Right lobe of liver (tissue), 6 donors: ENCODE measurements around the gene C10orf67. TPM values are rescaled to one million over a fixed set of nuclear protein-coding genes. Genes with fewer than 3 reads are reported as not detected.

Source experiments
- ATAC-seq, 4 donors: fragments of 200-7000 bp; cut with Tn5 transposase; one replicate each; pipeline ENCODE4 v1.9.1; 2020; ENCODE audit warnings: mild to moderate bottlenecking in 4 of 4, moderate library complexity in 4 of 4
- DNase-seq, 3 donors: peaks; one replicate each; pipeline ENCODE4 v3.0.0-alpha.2; 2020
- H3K27ac ChIP-seq, 3 donors: fragments of 200-600 bp; one replicate each; pipeline ENCODE4 v1.8.0; 2022
- H3K27me3 ChIP-seq, 2 donors: fragments of 200-600 bp; one replicate each; pipeline ENCODE4 v1.8.0; 2022
- H3K36me3 ChIP-seq, 4 donors: fragments of 200-600 bp; sonication (generic) in 1 of 4; one replicate each; pipeline versions ENCODE4 v1.5.1 to v1.8.0; 2017 to 2022; ENCODE audit warnings: control low read depth in 1 of 4
- H3K4me1 ChIP-seq, 4 donors: fragments of 200-600 bp; sonication (generic) in 1 of 4; one replicate each; pipeline versions ENCODE4 v1.5.1 to v1.8.0; 2017 to 2022; ENCODE audit warnings: control low read depth in 1 of 4
- H3K4me3 ChIP-seq, 3 donors: fragments of 200-600 bp; one replicate each; pipeline ENCODE4 v1.8.0; 2022
- H3K9me3 ChIP-seq, 4 donors: fragments of 200-600 bp; sonication (generic) in 1 of 4; one replicate each; pipeline versions ENCODE4 v1.5.1 to v1.8.0; 2017 to 2022; ENCODE audit warnings: control low read depth in 1 of 4
- CTCF ChIP-seq, 4 donors: fragments of 200-600 bp in 3 of 4; fragments of 450-650 bp in 1 of 4; IDR thresholded peaks; one replicate each; pipeline versions ENCODE4 v1.5.1 to v1.8.0; 2016 to 2022; ENCODE audit warnings: antibody characterized with exemption in 4 of 4, mild to moderate bottlenecking in 2 of 4
- POLR2A ChIP-seq: fragments of 450-650 bp; IDR thresholded peaks from one replicate; pipeline ENCODE4 v1.6.1; 2017; ENCODE audit warnings: antibody characterized with exemption, mild to moderate bottlenecking
- WGBS: methylation state at CpG from one replicate; pipeline ENCODE4 v1.1.6; 2018; ENCODE audit warnings: low coverage, low lambda C conversion rate; ENCODE audit not compliant: insufficient coverage; ENCODE audit errors: missing lambda C conversion rate; 5-methylcytosine and 5-hydroxymethylcytosine counted together
- intact Hi-C, 2 donors: fragments of 100-400 bp; cut with DNase I; formaldehyde crosslinking; loops; one replicate each; pipeline versions ENCODE4 v1.11.2 to v1.14.1; 2022
- total RNA-seq, 6 experiments: library from RNA; depleted of rRNA in 2 of 6; stranded (reverse); fragments of >200 nt in 2 of 6; fragmentation: NEBNext Ultra II Directional in 3 of 6; extraction: Animal tissue kit (Norgen Biotek cat#: 25700) in 3 of 6; gene quantifications; one replicate each; pipeline versions ENCODE4 v1.1.0 to v1.2.4, GENCODE V29; 2016 to 2023
- donor health status: DM: no; HTN: yes; CAD: no.
- donor health status: DM: no; HTN: no; CAD: no.
- donor health status: DM: no; HTN: no; CAD: no.
- donor health status: DM: no; HTN: yes; CAD: no.
- donor health status: DM: no; HTN: yes; CAD: no.

Gene C10orf67
- total RNA-seq, 6 experiments from 2014 or later: not detected

GRCh38 chr10:23330948-23331347 is 13.6 kb downstream of the C10orf67 start:
- Histone ChIP-seq H3K27ac (no peak overlapping the region), H3K36me3 (no peaks in the 10 kb centered on the region), H3K4me3 (no peak overlapping the region), H3K27me3 (no peaks in the 10 kb centered on the region), H3K9me3 (no peaks in the 10 kb centered on the region), H3K4me1 (peaks cover 0 to 8% (median 0%) of the 10 kb centered on the region in 4 donors)
- TF ChIP-seq CTCF (IDR thresholded peaks at IDR 0.05) (no peak), POLR2A (no peak)
- DNase-seq (no peak), ATAC-seq (no peak)
- intact Hi-C loops: no loop called here
- WGBS: 75% methylated on average over 7 of the region's 7 CpGs

GRCh38 chr10:23326544-23327307 is 17.9 kb downstream of the C10orf67 start:
- TF ChIP-seq CTCF (IDR thresholded peaks at IDR 0.05): no peak
- no peak for TF ChIP-seq POLR2A
- WGBS: 29% methylated on average over 5 of the region's 5 CpGs
- DNase-seq (no peak), ATAC-seq (peak in 3 of 4 donors; percentile 68 to 85 (median 69))
- intact Hi-C loops: no loop called here
- peak overlapping the region in 2 of 3 donors; percentile 3 to 17 for H3K4me3 ChIP-seq
- no peaks in the 10 kb centered on the region for H3K36me3 ChIP-seq
- peaks cover 0 to 8% (median 0%) of the 10 kb centered on the region in 4 donors for H3K4me1 ChIP-seq
- H3K27me3 ChIP-seq: no peaks in the 10 kb centered on the region
- no peak overlapping the region for H3K27ac ChIP-seq
- no peaks in the 10 kb centered on the region for H3K9me3 ChIP-seq

- no peak overlapping the region for H3K27ac ChIP-seq
- intact Hi-C loops: no loop called here
- no peaks in the 10 kb centered on the region for H3K36me3 ChIP-seq
- peaks cover 0 to 12% (median 0%) of the 10 kb centered on the region in 4 donors for H3K4me1 ChIP-seq
- WGBS: 83% methylated on average over 1 of the region's 1 CpG
- ATAC-seq: peak; percentile 25 to 69 (median 64)
- no peaks in the 10 kb centered on the region for H3K9me3 ChIP-seq
- TF ChIP-seq POLR2A: no peak
- no peaks in the 10 kb centered on the region for H3K27me3 ChIP-seq
- no peak for DNase-seq
- H3K4me3 ChIP-seq: no peak overlapping the region
These were observed 19.5 kb downstream of the C10orf67 start for GRCh38 chr10:23325132-23325531.

- WGBS: 100% methylated on average over 1 of the region's 1 CpG
- no peak for TF ChIP-seq POLR2A
- no peak for TF ChIP-seq CTCF (IDR thresholded peaks at IDR 0.05)
- no peak overlapping the region for H3K27ac ChIP-seq
- no peak overlapping the region for H3K4me3 ChIP-seq
- H3K36me3 ChIP-seq: no peaks in the 10 kb centered on the region
- ATAC-seq (no peak), DNase-seq (no peak)
- intact Hi-C loops: no loop called here
- no peaks in the 10 kb centered on the region for H3K9me3 ChIP-seq
- peaks cover 0 to 14% (median 0%) of the 10 kb centered on the region in 4 donors for H3K4me1 ChIP-seq
- no peaks in the 10 kb centered on the region for H3K27me3 ChIP-seq
These were observed 20.2 kb downstream of the C10orf67 start for GRCh38 chr10:23324351-23324750.

GRCh38 chr10:23322082-23322481 is 22.5 kb downstream of the C10orf67 start:
- TF ChIP-seq POLR2A: no peak
- no peak for TF ChIP-seq CTCF (IDR thresholded peaks at IDR 0.05)
- no peaks in the 10 kb centered on the region for H3K27me3 ChIP-seq
- H3K4me1 ChIP-seq: peaks cover 0 to 14% (median 0%) of the 10 kb centered on the region in 4 donors
- whole genome bisulfite sequencing: 71% methylated on average over 1 of the region's 1 CpG
- H3K27ac ChIP-seq: no peak overlapping the region
- ATAC-seq: no peak
- H3K4me3 ChIP-seq: no peak overlapping the region
- intact Hi-C loops: no loop called here
- H3K9me3 ChIP-seq: no peaks in the 10 kb centered on the region
- DNase-seq: no peak
- H3K36me3 ChIP-seq: no peaks in the 10 kb centered on the region
